ENCODE data around the gene RARS1.

RARS1 gene

DNA sequence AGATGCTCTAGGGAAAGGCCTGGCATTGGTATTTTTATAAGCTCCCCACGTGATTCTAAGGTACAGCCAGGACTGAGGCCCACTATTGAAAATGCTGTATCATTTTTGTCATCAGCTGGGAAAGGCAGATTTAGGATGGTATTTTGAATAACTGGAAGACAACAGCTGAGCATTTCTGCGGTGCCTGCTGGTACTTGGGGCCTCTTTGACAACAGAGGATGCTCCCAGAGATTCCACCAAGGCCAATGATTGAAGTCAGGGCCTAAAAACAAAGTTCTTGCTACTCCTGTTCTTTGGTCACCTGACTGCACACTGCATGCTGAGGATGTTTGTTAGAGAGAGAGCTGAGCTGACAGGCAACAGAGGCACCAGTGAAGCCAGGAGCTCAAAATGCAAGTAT is 50.9 kb downstream of the RARS1 start:
- no peak for DNase-seq (ENCODE audit: insufficient read length, low spot score)
- no peak for TF ChIP-seq SPI1 (IDR thresholded peaks at IDR 0.05; ENCODE audit: low read depth, low read length)
- TF ChIP-seq POLR2AphosphoS5 (IDR thresholded peaks at IDR 0.05; ENCODE audit: low read depth, low read length), result no peak
- TF ChIP-seq POLR2A (IDR thresholded peaks at IDR 0.05; ENCODE audit: low read depth, low read length), result no peak
- no peak for TF ChIP-seq TAF1 (IDR thresholded peaks at IDR 0.05; ENCODE audit: low read depth, low read length)
- TF ChIP-seq PAX5 (IDR thresholded peaks at IDR 0.05; ENCODE audit: insufficient read depth, low read length, severe bottlenecking), result no peak
- no peak for TF ChIP-seq POU2F2 (IDR thresholded peaks at IDR 0.05; ENCODE audit: low read depth, low read length)
- no peak for FAIRE-seq

DNA sequence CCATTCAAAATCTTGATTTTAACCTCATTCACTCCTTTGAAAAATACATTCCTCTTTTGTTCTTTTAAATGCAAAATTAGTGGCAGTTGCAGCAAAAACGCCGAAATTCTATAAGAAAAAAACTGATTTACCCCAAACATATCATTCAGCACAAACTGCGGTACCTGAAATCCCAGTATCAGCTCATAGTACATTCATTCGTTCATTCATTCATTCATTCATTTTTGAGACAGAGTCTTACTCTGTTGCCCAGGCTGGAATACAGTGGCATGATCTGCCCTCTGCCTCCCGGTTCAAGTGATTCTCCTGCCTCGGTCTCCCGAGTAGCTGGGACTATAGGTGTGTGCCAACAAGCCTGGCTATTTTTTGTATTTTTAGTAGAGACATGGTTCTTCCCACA is 63.3 kb downstream of the RARS1 start:
- TF ChIP-seq POLR2A (IDR thresholded peaks at IDR 0.05; ENCODE audit: low read depth, low read length) (no peak), SPI1 (IDR thresholded peaks at IDR 0.05; ENCODE audit: low read depth, low read length) (no peak), PAX5 (IDR thresholded peaks at IDR 0.05; ENCODE audit: insufficient read depth, low read length, severe bottlenecking) (no peak), TAF1 (IDR thresholded peaks at IDR 0.05; ENCODE audit: low read depth, low read length) (no peak), POU2F2 (IDR thresholded peaks at IDR 0.05; ENCODE audit: low read depth, low read length) (no peak), POLR2AphosphoS5 (IDR thresholded peaks at IDR 0.05; ENCODE audit: low read depth, low read length) (no peak)
- DNase-seq (ENCODE audit: insufficient read length, low spot score) (no peak), FAIRE-seq (no peak)

DNA sequence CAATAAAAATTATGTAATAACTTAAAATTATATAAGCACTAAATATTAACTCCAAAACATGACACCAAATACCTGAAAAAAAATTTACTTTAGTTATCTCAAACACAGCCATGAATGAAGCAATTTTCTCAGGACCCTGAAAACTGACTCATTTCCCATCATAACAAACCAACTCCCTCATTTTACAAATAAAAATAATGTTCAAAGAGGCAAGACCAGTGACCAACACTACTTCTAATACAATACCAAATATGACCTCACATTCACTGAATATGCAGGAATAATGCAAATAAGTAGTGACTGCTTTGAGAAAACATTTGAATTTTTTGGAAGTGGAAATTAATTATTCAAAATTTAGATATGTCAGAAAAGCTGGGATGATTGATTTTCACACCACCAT is 64.4 kb downstream of the RARS1 start:
- FAIRE-seq (no peak), DNase-seq (ENCODE audit: insufficient read length, low spot score) (no peak)
- TF ChIP-seq POLR2AphosphoS5 (IDR thresholded peaks at IDR 0.05; ENCODE audit: low read depth, low read length) (no peak), PAX5 (IDR thresholded peaks at IDR 0.05; ENCODE audit: insufficient read depth, low read length, severe bottlenecking) (no peak), SPI1 (IDR thresholded peaks at IDR 0.05; ENCODE audit: low read depth, low read length) (no peak), TAF1 (IDR thresholded peaks at IDR 0.05; ENCODE audit: low read depth, low read length) (no peak)

DNA sequence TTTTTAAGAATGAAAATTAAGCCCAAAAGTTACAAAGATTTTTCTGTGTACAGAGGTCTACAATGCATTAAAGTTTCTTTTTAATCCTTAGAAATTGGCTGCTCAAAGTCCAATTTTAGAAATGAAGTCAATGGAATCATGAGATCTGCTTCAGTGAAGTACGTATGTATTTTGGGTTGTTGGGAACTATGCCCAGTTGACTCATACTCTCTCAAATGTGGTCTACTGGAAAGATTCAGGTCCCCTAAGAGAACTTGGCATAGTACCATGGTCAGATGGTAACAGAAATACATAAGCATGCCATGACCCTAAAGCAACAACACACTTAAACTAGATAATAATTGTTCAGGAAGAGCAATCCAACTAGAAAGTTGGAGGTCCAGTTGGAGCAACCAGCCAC is 65.9 kb downstream of the RARS1 start:
- DNase-seq (ENCODE audit: insufficient read length, low spot score) (no peak), FAIRE-seq (no peak)
- TF ChIP-seq PAX5 (IDR thresholded peaks at IDR 0.05; ENCODE audit: insufficient read depth, low read length, severe bottlenecking) (no peak), TAF1 (IDR thresholded peaks at IDR 0.05; ENCODE audit: low read depth, low read length) (no peak), SPI1 (IDR thresholded peaks at IDR 0.05; ENCODE audit: low read depth, low read length) (no peak), POU2F2 (IDR thresholded peaks at IDR 0.05; ENCODE audit: low read depth, low read length) (no peak), POLR2A (IDR thresholded peaks at IDR 0.05; ENCODE audit: low read depth, low read length) (no peak)

DNA sequence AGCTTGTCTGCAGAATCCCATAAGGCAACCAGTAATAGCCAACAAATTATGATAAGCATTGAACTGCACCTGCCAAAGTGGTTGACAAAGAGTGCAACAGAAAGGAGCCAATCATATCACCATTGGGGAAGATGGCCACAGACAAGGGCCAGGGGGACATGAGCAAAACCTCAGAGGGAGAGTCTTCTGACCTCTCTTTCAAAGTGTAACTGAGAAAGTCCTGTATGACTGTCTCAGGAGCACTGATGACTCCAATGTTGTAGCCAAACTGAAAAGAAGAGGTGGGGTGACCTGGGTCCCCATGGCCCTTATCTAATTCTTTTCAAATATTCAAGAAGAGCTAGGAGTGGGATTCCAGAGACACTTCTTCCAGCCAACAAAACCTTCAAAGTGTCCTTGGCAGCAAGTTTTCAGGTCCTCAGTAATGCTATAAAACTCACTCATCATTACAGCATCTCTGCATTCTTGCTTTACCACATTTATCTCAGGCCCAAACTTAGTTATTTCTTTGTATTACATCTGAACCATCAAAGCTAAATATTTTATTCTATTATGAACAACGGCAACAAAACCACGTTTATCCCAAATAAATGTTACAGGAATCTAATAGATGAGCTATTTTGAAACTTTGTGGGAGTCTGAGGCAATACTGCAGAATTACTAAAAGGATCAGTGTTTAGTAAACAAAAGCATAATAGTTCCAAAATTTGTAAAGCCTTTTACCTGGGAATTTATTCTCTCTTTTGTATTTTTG is 67.3 kb downstream of the RARS1 start:
- no peak for TF ChIP-seq POLR2AphosphoS5 (IDR thresholded peaks at IDR 0.05; ENCODE audit: low read depth, low read length)
- no peak for TF ChIP-seq SPI1 (IDR thresholded peaks at IDR 0.05; ENCODE audit: low read depth, low read length)
- no peak for TF ChIP-seq POU2F2 (IDR thresholded peaks at IDR 0.05; ENCODE audit: low read depth, low read length)
- TF ChIP-seq POLR2A (IDR thresholded peaks at IDR 0.05; ENCODE audit: low read depth, low read length), result no peak
- no peak for TF ChIP-seq PAX5 (IDR thresholded peaks at IDR 0.05; ENCODE audit: insufficient read depth, low read length, severe bottlenecking)
- TF ChIP-seq TAF1 (IDR thresholded peaks at IDR 0.05; ENCODE audit: low read depth, low read length), result no peak
- no peak for DNase-seq (ENCODE audit: insufficient read length, low spot score)
- FAIRE-seq, result no peak

DNA sequence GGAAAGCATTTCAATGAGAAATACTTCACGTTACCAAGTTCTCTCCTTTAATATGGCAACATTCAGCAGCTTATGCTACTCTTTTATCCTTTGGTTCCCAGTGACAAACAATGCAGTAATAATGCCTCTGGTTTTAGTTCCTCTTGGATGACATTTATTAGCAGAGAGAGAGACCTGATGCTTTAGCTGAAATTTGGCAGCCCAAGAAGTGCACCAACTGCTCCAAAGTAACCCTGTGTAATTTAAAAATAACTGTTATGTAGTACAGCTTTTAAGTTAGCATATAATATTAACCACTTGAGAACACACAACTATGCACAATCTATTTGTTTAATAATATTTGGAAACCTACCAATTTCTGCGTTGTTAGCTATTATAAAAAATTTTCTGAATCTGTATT is 71.1 kb downstream of the RARS1 start:
- TF ChIP-seq POU2F2 (IDR thresholded peaks at IDR 0.05; ENCODE audit: low read depth, low read length), result no peak
- TF ChIP-seq POLR2A (IDR thresholded peaks at IDR 0.05; ENCODE audit: low read depth, low read length), result no peak
- TF ChIP-seq SPI1 (IDR thresholded peaks at IDR 0.05; ENCODE audit: low read depth, low read length), result no peak
- no peak for TF ChIP-seq TAF1 (IDR thresholded peaks at IDR 0.05; ENCODE audit: low read depth, low read length)
- no peak for DNase-seq (ENCODE audit: insufficient read length, low spot score)
- FAIRE-seq, result no peak

DNA sequence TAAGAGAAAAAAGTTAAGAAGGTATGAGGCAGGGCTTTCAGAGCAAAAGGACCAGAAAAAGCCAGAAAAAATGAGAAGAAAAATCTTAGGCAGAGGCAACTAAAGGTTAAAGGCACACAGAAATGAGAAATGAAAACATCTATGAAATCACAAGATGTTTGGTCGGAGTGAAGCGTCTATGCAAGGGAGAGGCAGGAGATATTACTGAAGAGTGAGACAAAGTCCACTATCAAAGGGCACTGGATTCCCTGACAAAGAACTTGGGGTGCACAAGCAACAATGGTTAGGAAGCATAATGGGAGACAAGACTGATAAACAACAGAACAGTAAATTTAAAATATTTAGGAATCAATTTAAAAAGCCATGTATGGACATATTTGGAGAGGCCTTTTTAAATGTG is 76.0 kb downstream of the RARS1 start:
- no peak for TF ChIP-seq SPI1 (IDR thresholded peaks at IDR 0.05; ENCODE audit: low read depth, low read length)
- no peak for TF ChIP-seq POU2F2 (IDR thresholded peaks at IDR 0.05; ENCODE audit: low read depth, low read length)
- no peak for TF ChIP-seq POLR2A (IDR thresholded peaks at IDR 0.05; ENCODE audit: low read depth, low read length)
- no peak for TF ChIP-seq POLR2AphosphoS5 (IDR thresholded peaks at IDR 0.05; ENCODE audit: low read depth, low read length)
- no peak for TF ChIP-seq TAF1 (IDR thresholded peaks at IDR 0.05; ENCODE audit: low read depth, low read length)
- no peak for TF ChIP-seq PAX5 (IDR thresholded peaks at IDR 0.05; ENCODE audit: insufficient read depth, low read length, severe bottlenecking)
- DNase-seq (ENCODE audit: insufficient read length, low spot score) (no peak), FAIRE-seq (no peak)

DNA sequence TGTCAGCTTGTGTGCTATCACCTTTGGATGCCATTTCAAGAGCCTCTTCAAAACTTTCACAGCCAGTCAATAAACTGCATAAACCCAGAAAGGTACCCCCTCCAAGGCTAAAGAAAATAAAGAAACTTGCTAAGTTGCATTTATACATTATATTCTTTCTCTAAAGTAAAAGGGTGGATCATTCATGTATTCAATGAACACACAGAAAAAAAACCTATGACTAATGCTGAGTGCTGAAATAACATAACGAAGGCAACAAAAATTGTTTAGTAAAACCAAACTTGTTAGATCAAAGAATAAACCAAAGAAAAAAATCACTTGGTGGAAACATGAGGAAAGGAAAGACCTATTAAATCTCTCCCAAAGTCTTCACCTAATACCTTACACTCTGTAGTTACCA is 77.7 kb downstream of the RARS1 start:
- DNase-seq (ENCODE audit: insufficient read length, low spot score), result no peak
- FAIRE-seq, result no peak
- TF ChIP-seq SPI1 (IDR thresholded peaks at IDR 0.05; ENCODE audit: low read depth, low read length) (no peak), PAX5 (IDR thresholded peaks at IDR 0.05; ENCODE audit: insufficient read depth, low read length, severe bottlenecking) (no peak), POU2F2 (IDR thresholded peaks at IDR 0.05; ENCODE audit: low read depth, low read length) (no peak), POLR2AphosphoS5 (IDR thresholded peaks at IDR 0.05; ENCODE audit: low read depth, low read length) (no peak), POLR2A (IDR thresholded peaks at IDR 0.05; ENCODE audit: low read depth, low read length) (no peak), TAF1 (IDR thresholded peaks at IDR 0.05; ENCODE audit: low read depth, low read length) (no peak)

DNA sequence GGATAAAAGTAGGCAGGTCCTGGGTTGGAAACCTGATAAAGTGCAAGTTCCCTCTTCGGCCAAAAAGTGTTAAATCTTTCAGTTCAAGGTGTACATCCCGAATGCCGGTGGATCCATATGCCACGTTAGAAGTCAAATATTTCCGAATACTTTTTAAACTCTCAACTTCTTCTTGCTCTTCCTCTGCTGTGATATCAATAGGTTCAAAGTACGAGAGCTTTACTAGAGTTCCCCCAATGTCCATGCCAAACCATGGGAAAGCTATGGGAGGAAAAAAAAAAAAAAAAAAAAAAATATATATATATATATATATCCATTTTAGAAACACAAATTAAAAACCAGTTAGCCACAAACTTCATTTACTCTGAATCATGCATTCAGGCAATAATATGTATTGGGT is 82.5 kb downstream of the RARS1 start:
- DNase-seq (ENCODE audit: insufficient read length, low spot score) (no peak), FAIRE-seq (no peak)
- no peak for TF ChIP-seq POLR2AphosphoS5 (IDR thresholded peaks at IDR 0.05; ENCODE audit: low read depth, low read length)
- TF ChIP-seq POLR2A (IDR thresholded peaks at IDR 0.05; ENCODE audit: low read depth, low read length), result no peak
- TF ChIP-seq TAF1 (IDR thresholded peaks at IDR 0.05; ENCODE audit: low read depth, low read length), result no peak
- no peak for TF ChIP-seq SPI1 (IDR thresholded peaks at IDR 0.05; ENCODE audit: low read depth, low read length)
- TF ChIP-seq PAX5 (IDR thresholded peaks at IDR 0.05; ENCODE audit: insufficient read depth, low read length, severe bottlenecking), result no peak
- TF ChIP-seq POU2F2 (IDR thresholded peaks at IDR 0.05; ENCODE audit: low read depth, low read length), result no peak
